T-helper 9 cell (primary cell): ENCODE measurements around the gene SCML1.
"Not testable (repeated sequence)": the region's sequence is repeated elsewhere in the genome, so short reads cannot be mapped to it uniquely, and the experiment has no call there.

ENCODE experiments used
- DNase-seq: peaks from one replicate; pipeline ENCODE4 v3.0.0-alpha.2; 2020

The SCML1 gene

GRCh38 chrX:17738737-17739535 lies 1.6 kb downstream of the SCML1 start:
- DNase-seq: no peak

GRCh38 chrX:17740137-17741122 lies 3.1 kb downstream of the SCML1 start:
- no peak for DNase-seq

GRCh38 chrX:17741123-17741511 lies 3.8 kb downstream of the SCML1 start:
- no peak for DNase-seq

GRCh38 chrX:17743913-17744312 lies 6.6 kb downstream of the SCML1 start:
- DNase-seq: no peak

- DNase-seq: no peak
These were observed 7.7 kb downstream of the SCML1 start for GRCh38 chrX:17744896-17745523.

GRCh38 chrX:17747692-17748091 lies 10.4 kb downstream of the SCML1 start:
- DNase-seq: no peak

- DNase-seq: no peak
These were observed 11.4 kb downstream of the SCML1 start for GRCh38 chrX:17748684-17749083.

GRCh38 chrX:17750436-17750835 lies 13.1 kb downstream of the SCML1 start:
- DNase-seq: no peak

GRCh38 chrX:17758382-17758781 lies 21.1 kb downstream of the SCML1 start:
- no peak for DNase-seq

GRCh38 chrX:17759990-17760389 lies 22.7 kb downstream of the SCML1 start:
- DNase-seq: no peak

GRCh38 chrX:17767734-17768133 lies 30.4 kb downstream of the SCML1 start:
- DNase-seq: no peak

GRCh38 chrX:17768997-17769396 lies 31.7 kb downstream of the SCML1 start:
- no peak for DNase-seq

GRCh38 chrX:17769701-17770269 lies 32.5 kb downstream of the SCML1 start:
- DNase-seq: no peak

- no peak for DNase-seq
These were observed 36.1 kb downstream of the SCML1 start for GRCh38 chrX:17773221-17773876.

GRCh38 chrX:17774053-17774452 lies 36.8 kb downstream of the SCML1 start:
- DNase-seq: no peak

- no peak for DNase-seq
These were observed 41.7 kb downstream of the SCML1 start for GRCh38 chrX:17778997-17779396.

GRCh38 chrX:17779434-17779833 lies 42.1 kb downstream of the SCML1 start:
- DNase-seq: no peak

GRCh38 chrX:17786554-17787347 lies 49.5 kb downstream of the SCML1 start:
- not testable (repeated sequence) for DNase-seq

- DNase-seq: no peak
These were observed 50.3 kb downstream of the SCML1 start for GRCh38 chrX:17787557-17787956.

GRCh38 chrX:17788439-17788838 lies 51.1 kb downstream of the SCML1 start:
- peak; percentile 18 for DNase-seq

- DNase-seq: no peak
These were observed 51.8 kb downstream of the SCML1 start for GRCh38 chrX:17788956-17789562.
